GM12878 (cell line): ENCODE data around the gene FGF19.

ENCODE experiments used
- BHLHE40 ChIP-seq, 2 experiments: fragments of 450-650 bp in 1 of 2; IDR thresholded peaks; 2 replicates each; pipeline ENCODE4 v1.6.1; 2011 to 2017; ENCODE audit warnings: low read depth in 2 of 2, borderline replicate concordance in 1 of 2, improper control_type of control experiment in 1 of 2, low read length in 1 of 2, mild to moderate bottlenecking in 1 of 2
- CEBPB ChIP-seq, 2 experiments: fragments of 150-350 bp in 1 of 2; IDR thresholded peaks; 2 replicates each; pipeline ENCODE4 v1.6.1; 2012 to 2014; ENCODE audit warnings: low read depth in 2 of 2, low read length in 2 of 2, borderline replicate concordance in 1 of 2, inconsistent platforms in 1 of 2
- CTCF ChIP-seq, 3 experiments: IDR thresholded peaks in 2 of 3; conservative IDR thresholded peaks in 1 of 3; 2 replicates each; pipeline ENCODE4 v1.5.1; 2011; ENCODE audit warnings: low read depth in 3 of 3, low read length in 3 of 3, mild to moderate bottlenecking in 3 of 3, control low read depth in 2 of 3, moderate library complexity in 2 of 3, inconsistent platforms in 1 of 3, mixed read lengths in 1 of 3; ENCODE audit not compliant: control insufficient read depth in 2 of 3, insufficient read depth in 1 of 3; ENCODE audit errors: extremely low read depth in 1 of 3
- CUX1 ChIP-seq: IDR thresholded peaks from 2 replicates; pipeline ENCODE4 v1.6.1; 2012; ENCODE audit warnings: improper control_type of control experiment, low read depth, low read length; ENCODE audit not compliant: insufficient replicate concordance
- RCOR1 ChIP-seq: conservative IDR thresholded peaks from 2 replicates; pipeline ENCODE4 v1.6.1; 2012; ENCODE audit warnings: low read depth, low read length, improper control_type of control experiment
- SP1 ChIP-seq: IDR thresholded peaks from one replicate; pipeline ENCODE4 v1.6.1; 2011; ENCODE audit warnings: low read depth, low read length
- TCF7 ChIP-seq: IDR thresholded peaks from 2 replicates; pipeline ENCODE4 v1.6.1; 2014; ENCODE audit warnings: antibody characterized with exemption, borderline replicate concordance
- TF ChIP-seq, protein P1 (sequence below): fragments of 450-650 bp; IDR thresholded peaks from 2 replicates; pipeline ENCODE4 v1.6.1; 2016; ENCODE audit warnings: mild to moderate bottlenecking
- TF ChIP-seq, protein P2 (sequence below): IDR thresholded peaks from 2 replicates; pipeline ENCODE4 v1.6.1; 2012; ENCODE audit warnings: low read depth, low read length, improper control_type of control experiment

GRCh38 chr11:69695581-69695980 is 8.2 kb downstream of the FGF19 start:
- TF ChIP-seq, protein P1, sequence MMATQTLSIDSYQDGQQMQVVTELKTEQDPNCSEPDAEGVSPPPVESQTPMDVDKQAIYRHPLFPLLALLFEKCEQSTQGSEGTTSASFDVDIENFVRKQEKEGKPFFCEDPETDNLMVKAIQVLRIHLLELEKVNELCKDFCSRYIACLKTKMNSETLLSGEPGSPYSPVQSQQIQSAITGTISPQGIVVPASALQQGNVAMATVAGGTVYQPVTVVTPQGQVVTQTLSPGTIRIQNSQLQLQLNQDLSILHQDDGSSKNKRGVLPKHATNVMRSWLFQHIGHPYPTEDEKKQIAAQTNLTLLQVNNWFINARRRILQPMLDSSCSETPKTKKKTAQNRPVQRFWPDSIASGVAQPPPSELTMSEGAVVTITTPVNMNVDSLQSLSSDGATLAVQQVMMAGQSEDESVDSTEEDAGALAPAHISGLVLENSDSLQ, result no peak
- no peak for TF ChIP-seq CUX1
- TF ChIP-seq, protein P2, sequence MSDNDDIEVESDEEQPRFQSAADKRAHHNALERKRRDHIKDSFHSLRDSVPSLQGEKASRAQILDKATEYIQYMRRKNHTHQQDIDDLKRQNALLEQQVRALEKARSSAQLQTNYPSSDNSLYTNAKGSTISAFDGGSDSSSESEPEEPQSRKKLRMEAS, result no peak
- no peak for TF ChIP-seq CTCF (IDR thresholded peaks at IDR 0.05 in 2 of 3, conservative IDR thresholded peaks at IDR 0.05 in 1 of 3; ENCODE audit: control insufficient read depth in 2 of 3, extremely low read depth in 1 of 3, insufficient read depth in 1 of 3, low read depth in 3 of 3, low read length in 3 of 3)
- TF ChIP-seq CEBPB (IDR thresholded peaks at IDR 0.05; ENCODE audit: borderline replicate concordance in 1 of 2, low read depth in 2 of 2, low read length in 2 of 2), result no peak
- no peak for TF ChIP-seq BHLHE40 (IDR thresholded peaks at IDR 0.05; ENCODE audit: borderline replicate concordance in 1 of 2, low read depth in 2 of 2, low read length in 1 of 2)
- no peak for TF ChIP-seq RCOR1
- no peak for TF ChIP-seq TCF7
- no peak for TF ChIP-seq SP1
